Activated CD4-positive, alpha-beta T cell treated with anti-CD3 and anti-CD28 coated beads, Interleukin-2, amount 50 U/mL, for 48 hours (primary cell): Measurements from ENCODE around the gene MRPL11.

Experiments used
- DNase-seq, 2 experiments: peaks; one replicate each; pipeline ENCODE4 v3.0.0-alpha.2; 2020

Gene MRPL11

GRCh38 chr11:66428933-66429332 lies 9.7 kb downstream of the MRPL11 start:
- no peak for DNase-seq

- no peak for DNase-seq
Measured at GRCh38 chr11:66426314-66426713, 12.3 kb downstream of the MRPL11 start.

- DNase-seq: peak; percentile 85 to 89
Measured at GRCh38 chr11:66421492-66422205, 17.0 kb downstream of the MRPL11 start.

DNA sequence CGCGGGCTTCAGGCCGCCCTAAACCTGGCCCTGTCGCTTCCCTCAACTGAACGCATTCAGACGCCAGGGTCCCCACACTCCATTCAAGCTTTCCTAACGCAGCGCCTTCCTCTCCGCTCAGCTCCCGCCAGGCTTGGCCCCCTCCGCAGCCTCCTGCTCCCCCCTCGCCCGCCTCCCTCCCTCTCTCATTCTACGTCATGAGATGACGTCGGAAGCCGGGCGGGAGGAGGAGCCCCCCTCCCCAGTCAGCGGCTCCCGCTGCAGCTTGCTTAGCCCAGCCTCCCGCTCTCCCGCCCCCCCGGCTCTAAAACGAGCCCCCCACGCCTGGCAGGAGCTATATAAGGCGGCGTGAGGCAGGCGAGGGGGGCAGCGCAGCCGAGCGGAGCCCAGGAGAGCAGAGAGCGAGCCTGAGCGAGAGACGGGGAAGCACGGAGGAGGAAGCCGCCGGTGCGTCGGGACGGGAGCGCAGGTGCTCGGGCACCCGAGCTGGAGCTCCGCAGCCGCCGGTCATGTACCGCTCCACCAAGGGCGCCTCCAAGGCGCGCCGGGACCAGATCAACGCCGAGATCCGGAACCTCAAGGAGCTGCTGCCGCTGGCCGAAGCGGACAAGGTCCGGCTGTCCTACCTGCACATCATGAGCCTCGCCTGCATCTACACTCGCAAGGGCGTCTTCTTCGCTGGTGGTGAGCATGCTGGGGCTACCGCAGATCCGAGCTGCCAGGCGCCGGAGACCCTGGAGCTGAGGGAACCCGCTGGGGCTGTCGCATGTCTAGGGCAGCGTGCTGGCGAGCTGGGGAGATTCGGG lies 17.8 kb downstream of the MRPL11 start, which contains the start of gene NPAS4:
Gene NPAS4, plus strand, starts transcription at position 365 of the 806 bp plus-strand sequence. Its CDS starts 145 bp downstream, at position 510.
- no peak for DNase-seq

DNA sequence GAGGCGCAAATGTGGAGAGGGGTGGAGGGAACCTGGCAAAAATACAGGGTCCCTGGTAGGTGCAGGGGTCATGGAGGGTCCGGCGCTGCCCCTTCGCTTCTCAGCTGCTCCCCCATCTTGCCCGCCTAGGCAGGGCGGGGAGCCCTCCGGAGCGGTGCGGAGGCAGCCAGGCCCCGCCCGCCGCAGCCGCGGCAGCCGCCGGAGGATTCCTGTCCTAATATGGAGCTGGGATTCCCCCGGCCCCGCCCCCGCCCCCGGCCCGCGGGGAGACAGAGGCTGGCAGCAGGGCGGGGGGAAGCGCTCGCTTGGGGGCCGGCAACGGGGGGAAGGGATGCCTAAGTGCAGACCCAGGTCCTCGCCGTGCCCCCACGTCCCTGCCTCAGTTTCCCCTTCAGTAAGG lies 18.8 kb downstream of the MRPL11 start:
- no peak for DNase-seq

- DNase-seq: no peak
Measured at GRCh38 chr11:66418986-66419308, 19.7 kb downstream of the MRPL11 start.

- peak; percentile 76 to 83 for DNase-seq
Measured at GRCh38 chr11:66418168-66418985, 20.3 kb downstream of the MRPL11 start.

DNA sequence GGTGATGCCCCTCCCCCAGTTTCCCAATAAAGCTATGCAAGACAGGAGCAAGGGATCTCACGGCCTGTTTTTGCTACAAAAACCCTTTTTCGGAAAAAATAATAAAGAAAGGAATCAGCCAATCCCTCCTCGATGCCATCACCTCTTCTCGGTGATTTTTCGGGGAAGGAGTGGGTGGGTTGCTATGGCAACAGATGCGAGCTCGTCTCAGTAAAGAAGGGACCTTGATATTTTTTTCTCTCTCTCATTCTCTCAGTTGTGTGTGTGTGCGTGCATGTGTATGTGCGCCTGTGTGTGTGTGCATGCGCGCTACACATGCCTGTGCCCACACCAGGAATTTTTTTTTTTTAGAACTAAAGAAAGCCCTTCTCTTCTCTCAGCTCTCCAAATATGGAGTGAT lies 21.6 kb downstream of the MRPL11 start:
- DNase-seq: peak; percentile 53 to 60

GRCh38 chr11:66415423-66415822 lies 23.2 kb downstream of the MRPL11 start:
- DNase-seq: no peak

DNA sequence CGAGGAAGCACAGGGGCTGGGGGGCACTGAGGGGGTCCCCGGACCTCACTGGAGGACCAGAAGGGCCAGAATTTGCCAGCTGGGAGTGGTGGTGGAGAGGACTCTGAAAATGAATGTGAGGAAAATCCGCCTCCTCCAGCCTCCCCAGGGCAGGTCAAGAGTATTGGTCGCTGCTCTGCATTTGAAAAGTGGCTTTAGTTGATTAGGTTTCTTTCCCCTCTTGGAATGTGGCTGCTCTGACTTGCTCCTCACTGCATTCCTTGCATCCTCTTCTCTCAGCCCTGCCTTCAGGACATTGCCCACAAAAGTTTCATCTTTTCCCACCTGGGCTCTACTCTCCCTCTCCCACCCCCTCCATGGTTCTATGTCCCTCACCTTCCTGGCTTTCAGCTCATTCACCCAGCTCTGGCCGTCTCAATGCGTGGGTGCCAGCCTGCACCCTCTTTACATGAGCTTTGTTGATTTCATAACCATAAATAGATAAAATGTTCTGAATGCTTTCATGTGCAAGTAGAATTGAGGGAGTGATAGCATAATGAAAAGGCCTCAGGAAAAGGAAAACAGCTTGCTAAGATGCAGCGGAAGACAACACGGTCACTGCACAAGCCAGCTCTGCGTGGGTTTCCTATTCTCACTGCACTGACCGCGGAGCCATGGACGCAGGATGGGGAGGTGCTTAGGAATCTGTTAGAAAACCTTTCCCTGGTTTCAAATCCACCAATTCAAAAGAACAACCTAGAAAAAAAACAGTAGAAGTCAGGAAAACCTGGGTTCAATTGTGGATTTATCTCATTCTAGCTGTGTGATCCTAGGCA lies 24.3 kb downstream of the MRPL11 start:
- DNase-seq: no peak

GRCh38 chr11:66413167-66413566 lies 25.5 kb downstream of the MRPL11 start:
- DNase-seq: no peak

DNA sequence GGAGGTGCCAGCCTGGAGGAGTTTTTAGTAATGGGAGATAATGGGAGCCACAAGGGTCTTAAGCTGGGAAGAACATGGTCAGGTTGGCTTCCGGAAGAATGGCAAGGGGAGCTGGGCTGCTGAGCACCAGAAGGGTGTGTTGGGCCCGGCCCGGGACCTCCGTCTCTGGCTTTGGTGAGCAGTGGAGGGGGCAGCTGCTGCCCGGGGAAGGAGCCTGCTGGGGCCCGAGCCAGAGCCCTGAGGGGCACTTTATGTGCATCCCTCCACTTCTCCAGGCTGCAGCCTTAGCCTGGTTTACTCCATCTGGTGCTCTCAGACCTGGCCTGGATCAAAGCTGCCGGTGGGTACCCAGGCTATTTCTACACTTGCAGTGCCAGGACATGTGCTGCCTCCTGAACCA lies 26.5 kb downstream of the MRPL11 start:
- DNase-seq: no peak

GRCh38 chr11:66411323-66411722 lies 27.3 kb downstream of the MRPL11 start:
- no peak for DNase-seq

DNA sequence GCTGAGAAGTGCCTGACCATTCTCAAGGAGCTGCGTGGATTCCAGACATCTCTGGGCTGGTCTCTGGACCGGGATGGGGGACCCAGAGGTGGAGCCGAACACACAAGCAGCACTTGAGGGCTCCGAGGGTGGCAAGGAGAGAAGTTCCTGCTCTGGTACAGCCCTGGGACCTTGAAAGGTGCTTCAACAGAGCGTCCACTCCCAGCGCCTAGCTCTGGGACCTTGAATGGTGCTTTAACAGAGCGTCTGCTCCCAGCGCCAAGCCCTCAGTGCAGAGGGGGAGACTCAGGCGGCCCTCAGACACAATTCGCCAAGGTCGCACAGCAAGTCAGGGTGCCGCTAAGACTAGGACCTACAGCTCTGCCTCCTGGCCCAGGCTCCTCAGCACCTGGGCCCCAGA lies 28.5 kb downstream of the MRPL11 start:
- DNase-seq: no peak

GRCh38 chr11:66409226-66409625 lies 29.4 kb downstream of the MRPL11 start:
- DNase-seq: no peak

- DNase-seq: peak; percentile 97
Measured at GRCh38 chr11:66408488-66409214, 30.0 kb downstream of the MRPL11 start.

DNA sequence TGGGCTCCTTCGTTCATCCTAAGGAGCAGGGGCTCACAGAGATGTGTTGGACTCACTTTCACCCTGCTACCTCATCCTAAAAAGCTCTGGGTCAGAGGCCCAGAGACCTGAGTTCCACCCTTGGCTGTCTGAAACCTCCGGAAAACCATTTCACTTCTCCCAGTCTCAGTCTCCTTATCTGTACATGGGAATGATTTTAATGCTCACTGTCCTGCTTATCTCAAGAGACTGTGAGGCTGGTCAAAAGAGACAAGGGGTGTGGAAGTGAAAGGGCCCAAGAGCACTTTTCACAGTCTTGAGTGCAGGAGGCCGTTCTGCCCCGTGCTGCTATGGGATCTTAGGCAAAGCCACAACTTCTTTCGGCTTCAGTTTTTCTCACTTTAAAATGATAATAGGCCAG lies 31.0 kb downstream of the MRPL11 start:
- no peak for DNase-seq

- no peak for DNase-seq
Measured at GRCh38 chr11:66393954-66394353, 44.7 kb downstream of the MRPL11 start.

- no peak for DNase-seq
Measured at GRCh38 chr11:66391322-66391721, 47.3 kb downstream of the MRPL11 start.

- peak; percentile 77 to 81 for DNase-seq
Measured at GRCh38 chr11:66388780-66389386, 49.8 kb downstream of the MRPL11 start.
